RWPE2 (cell line): ENCODE results near the gene GABPB1.

Experiments used
- ATAC-seq: fragments of 200-7000 bp; cut with Tn5 transposase; 3 replicates; pipeline ENCODE4 v1.9.1; 2021; ENCODE audit warnings: low read depth
- DNase-seq: peaks from one replicate; pipeline ENCODE4 v3.0.0-alpha.2; 2020; ENCODE audit warnings: low spot score
- H3K27ac ChIP-seq: fragments of 450-650 bp; 2 replicates; pipeline ENCODE4 v1.5.1; 2017; ENCODE audit warnings: mild to moderate bottlenecking; ENCODE audit not compliant: poor library complexity, severe bottlenecking
- H3K27me3 ChIP-seq: fragments of 250-450 bp; sonication (Bioruptor Pico); 2 replicates; pipeline ENCODE4 v1.5.1; 2021; ENCODE audit warnings: mild to moderate bottlenecking, moderate library complexity; ENCODE audit not compliant: insufficient read depth, poor library complexity, severe bottlenecking
- H3K36me3 ChIP-seq: fragments of 250-450 bp; sonication (Bioruptor Pico); 2 replicates; pipeline ENCODE4 v1.5.1; 2020; ENCODE audit warnings: low read depth, mild to moderate bottlenecking, moderate library complexity
- H3K4me1 ChIP-seq: fragments of 250-450 bp; sonication (Bioruptor Pico); 2 replicates; pipeline ENCODE4 v1.5.1; 2021; ENCODE audit warnings: mild to moderate bottlenecking, moderate library complexity; ENCODE audit not compliant: insufficient read depth, poor library complexity, severe bottlenecking
- H3K4me3 ChIP-seq: fragments of 250-450 bp; sonication (Bioruptor Pico); 2 replicates; pipeline ENCODE4 v1.5.1; 2021; ENCODE audit warnings: mild to moderate bottlenecking, moderate library complexity; ENCODE audit not compliant: severe bottlenecking
- H3K9me3 ChIP-seq: fragments of 250-450 bp; sonication (Bioruptor Pico); 2 replicates; pipeline ENCODE4 v1.5.1; 2021; ENCODE audit warnings: mild to moderate bottlenecking, moderate library complexity; ENCODE audit not compliant: severe bottlenecking
- TF ChIP-seq, protein P1 (sequence below): fragments of 450-650 bp; IDR thresholded peaks from one replicate; pipeline ENCODE4 v1.5.1; 2017; ENCODE audit warnings: mild to moderate bottlenecking, moderate library complexity; ENCODE audit not compliant: poor library complexity, severe bottlenecking

The GABPB1 gene

DNA sequence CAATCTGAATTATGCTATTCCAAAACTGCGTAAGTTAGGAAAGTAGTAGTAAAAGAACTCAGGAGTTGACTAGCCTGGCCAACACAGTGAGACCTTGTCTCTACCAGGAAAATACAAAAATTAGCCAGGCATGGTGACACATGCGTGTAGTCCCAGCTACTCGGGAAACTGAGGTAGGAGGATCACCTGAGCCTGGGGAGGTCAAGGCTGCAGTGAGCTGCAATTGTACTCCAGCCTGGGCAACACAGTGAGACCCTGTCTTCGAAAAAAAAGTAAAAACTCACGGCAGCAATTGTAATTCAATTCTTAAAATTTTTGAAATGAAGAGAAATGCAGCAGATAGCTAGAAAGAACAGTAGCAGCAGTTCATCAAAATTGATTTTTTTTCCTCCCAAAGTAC is 9.7 kb downstream of the GABPB1 start:
- no peaks in the 10 kb centered on the region for H3K36me3 ChIP-seq
- H3K4me3 ChIP-seq: no peak overlapping the region
- no peak for ATAC-seq
- DNase-seq: no peak
- no peaks in the 10 kb centered on the region for H3K27me3 ChIP-seq
- TF ChIP-seq, protein P1, sequence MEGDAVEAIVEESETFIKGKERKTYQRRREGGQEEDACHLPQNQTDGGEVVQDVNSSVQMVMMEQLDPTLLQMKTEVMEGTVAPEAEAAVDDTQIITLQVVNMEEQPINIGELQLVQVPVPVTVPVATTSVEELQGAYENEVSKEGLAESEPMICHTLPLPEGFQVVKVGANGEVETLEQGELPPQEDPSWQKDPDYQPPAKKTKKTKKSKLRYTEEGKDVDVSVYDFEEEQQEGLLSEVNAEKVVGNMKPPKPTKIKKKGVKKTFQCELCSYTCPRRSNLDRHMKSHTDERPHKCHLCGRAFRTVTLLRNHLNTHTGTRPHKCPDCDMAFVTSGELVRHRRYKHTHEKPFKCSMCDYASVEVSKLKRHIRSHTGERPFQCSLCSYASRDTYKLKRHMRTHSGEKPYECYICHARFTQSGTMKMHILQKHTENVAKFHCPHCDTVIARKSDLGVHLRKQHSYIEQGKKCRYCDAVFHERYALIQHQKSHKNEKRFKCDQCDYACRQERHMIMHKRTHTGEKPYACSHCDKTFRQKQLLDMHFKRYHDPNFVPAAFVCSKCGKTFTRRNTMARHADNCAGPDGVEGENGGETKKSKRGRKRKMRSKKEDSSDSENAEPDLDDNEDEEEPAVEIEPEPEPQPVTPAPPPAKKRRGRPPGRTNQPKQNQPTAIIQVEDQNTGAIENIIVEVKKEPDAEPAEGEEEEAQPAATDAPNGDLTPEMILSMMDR: no peak
- peaks cover 15% of the 10 kb centered on the region for H3K4me1 ChIP-seq
- no peaks in the 10 kb centered on the region for H3K9me3 ChIP-seq
- H3K27ac ChIP-seq: no peak overlapping the region

DNA sequence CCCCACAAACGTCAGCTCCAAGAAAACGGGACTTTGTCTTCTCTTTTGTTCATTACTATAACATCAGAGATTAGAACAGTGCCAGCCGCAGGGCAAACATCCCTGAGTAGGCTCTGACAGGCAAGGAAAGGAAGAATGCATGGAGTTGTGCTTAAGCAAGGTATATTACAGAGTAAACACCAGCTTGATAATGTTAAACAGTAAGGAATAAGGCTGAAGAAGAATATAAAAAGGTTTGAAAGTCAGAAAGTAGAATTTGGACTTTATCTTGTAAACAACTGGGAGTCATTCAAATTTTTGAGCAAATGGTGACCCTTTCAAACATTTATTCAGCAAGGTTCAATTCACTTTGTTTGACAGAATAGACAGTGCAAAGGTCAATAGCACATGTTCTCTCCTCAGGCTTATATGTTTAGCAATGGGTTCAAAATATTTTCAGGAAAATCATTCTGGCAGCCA is 11.0 kb downstream of the GABPB1 start:
- TF ChIP-seq, protein P1: no peak
- DNase-seq (no peak), ATAC-seq (no peak)
- no peak overlapping the region for H3K4me3 ChIP-seq
- H3K9me3 ChIP-seq: no peaks in the 10 kb centered on the region
- H3K36me3 ChIP-seq: no peaks in the 10 kb centered on the region
- H3K27me3 ChIP-seq: no peaks in the 10 kb centered on the region
- no peak overlapping the region for H3K27ac ChIP-seq
- H3K4me1 ChIP-seq: peaks cover 4% of the 10 kb centered on the region

DNA sequence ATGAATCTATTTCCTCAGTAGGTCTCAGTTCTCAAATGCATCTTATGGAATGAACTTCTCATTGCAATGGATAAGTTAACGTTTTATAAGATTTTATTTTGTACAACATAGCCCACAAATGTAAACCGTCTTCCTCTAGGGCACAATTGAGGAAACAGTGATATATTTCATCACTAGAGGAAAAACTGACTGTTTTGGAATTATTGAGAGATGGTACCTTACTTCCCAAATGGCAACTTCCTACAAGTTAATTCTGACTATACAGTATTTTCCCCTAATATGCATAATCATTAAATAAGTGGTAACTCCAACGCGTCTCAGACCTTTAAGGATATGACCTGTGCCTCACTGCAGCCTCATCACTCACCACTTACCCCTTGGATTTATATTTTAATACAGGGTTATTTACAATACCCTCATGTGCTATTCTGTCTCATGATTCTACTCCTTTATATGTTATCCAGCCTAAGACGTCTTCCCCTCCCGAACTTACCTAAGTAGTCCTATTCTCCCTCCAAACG is 13.3 kb downstream of the GABPB1 start:
- TF ChIP-seq, protein P1: no peak
- Histone ChIP-seq H3K9me3 (no peaks in the 10 kb centered on the region), H3K4me1 (peaks cover 2% of the 10 kb centered on the region), H3K36me3 (no peaks in the 10 kb centered on the region; the same call in 1 of the 2 replicates), H3K4me3 (no peak overlapping the region), H3K27ac (no peak overlapping the region), H3K27me3 (no peaks in the 10 kb centered on the region)
- DNase-seq (no peak), ATAC-seq (no peak)

DNA sequence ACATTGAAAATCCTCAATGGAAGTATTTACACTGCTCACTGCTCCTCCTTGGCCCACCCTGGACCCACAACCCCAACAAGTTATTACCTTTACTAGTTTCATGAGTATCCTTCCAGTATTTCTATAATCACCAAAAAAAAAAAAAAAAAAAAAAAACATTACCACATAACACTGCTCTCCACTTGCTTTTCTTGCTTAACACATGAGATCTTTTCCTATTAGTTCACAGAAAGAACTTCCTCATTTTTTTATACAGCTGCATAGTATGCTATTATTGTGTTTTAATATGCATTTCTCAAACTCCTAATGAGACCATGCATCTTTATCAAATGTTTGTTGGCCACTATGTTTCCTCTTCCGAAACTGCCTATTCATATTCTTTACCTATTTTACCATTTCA is 14.6 kb downstream of the GABPB1 start:
- Histone ChIP-seq H3K36me3 (no peaks in the 10 kb centered on the region; the same call in 1 of the 2 replicates), H3K9me3 (no peaks in the 10 kb centered on the region), H3K27ac (no peak overlapping the region), H3K4me1 (no peaks in the 10 kb centered on the region), H3K4me3 (no peak overlapping the region), H3K27me3 (no peaks in the 10 kb centered on the region)
- DNase-seq (no peak), ATAC-seq (no peak)
- TF ChIP-seq, protein P1: no peak

DNA sequence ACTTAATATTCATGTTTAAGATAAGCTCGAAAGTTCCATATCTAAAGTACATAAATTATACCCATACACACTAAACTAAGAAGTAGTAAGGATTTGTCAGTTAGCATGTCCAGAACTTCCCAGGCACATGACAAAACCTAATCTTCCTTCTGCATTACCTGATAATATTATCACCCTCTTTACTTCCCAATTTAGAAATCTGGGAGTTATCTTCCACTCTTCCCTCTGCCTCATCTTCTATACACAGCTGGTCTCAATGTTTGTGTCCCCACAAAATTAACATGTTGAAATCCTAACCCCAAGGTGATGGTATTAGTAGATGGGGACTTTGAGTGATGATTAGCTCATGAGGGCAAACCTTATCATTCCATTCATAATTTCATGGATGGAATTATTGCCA is 15.3 kb downstream of the GABPB1 start:
- no peak for ATAC-seq
- H3K27ac ChIP-seq: no peak overlapping the region
- H3K9me3 ChIP-seq: no peaks in the 10 kb centered on the region
- no peak for DNase-seq
- TF ChIP-seq, protein P1: no peak
- no peaks in the 10 kb centered on the region for H3K27me3 ChIP-seq
- H3K4me1 ChIP-seq: no peaks in the 10 kb centered on the region
- H3K4me3 ChIP-seq: no peak overlapping the region
- no peaks in the 10 kb centered on the region; the same call in 1 of the 2 replicates for H3K36me3 ChIP-seq
